HepG2 (cell line): ENCODE data around the gene HRH3. TPM values are rescaled to one million over a fixed set of nuclear protein-coding genes. Genes with fewer than 3 reads are reported as not detected.

ENCODE experiments used
- ARHGAP35 ChIP-seq: sonication (generic); formaldehyde crosslinking; IDR thresholded peaks from 2 replicates; pipeline ENCODE4 v1.9.0; 2022; ENCODE audit warnings: mild to moderate bottlenecking, inconsistent platforms, moderate library complexity, missing genetic modification reagents, borderline replicate concordance
- ATF7-NPFF ChIP-seq: sonication (generic); formaldehyde crosslinking; IDR thresholded peaks from 2 replicates; pipeline ENCODE4 v1.8.1; 2023; ENCODE audit warnings: mild to moderate bottlenecking, low read depth, missing genetic modification reagents, moderate library complexity
- ERF ChIP-seq: IDR thresholded peaks from 2 replicates; pipeline ENCODE4 v1.6.1; 2018; ENCODE audit warnings: missing biosample characterization, missing genetic modification reagents
- FOSL1 ChIP-seq: sonication (generic); formaldehyde crosslinking; IDR thresholded peaks from 2 replicates; pipeline ENCODE4 v1.9.0; 2021; ENCODE audit warnings: missing genetic modification reagents, borderline replicate concordance
- KAT8 ChIP-seq: IDR thresholded peaks from 2 replicates; pipeline ENCODE4 v1.6.1; 2016; ENCODE audit warnings: missing genetic modification reagents, missing compliant biosample characterization
- MAZ ChIP-seq, 2 experiments: sonication (generic) in 1 of 2; formaldehyde crosslinking in 1 of 2; IDR thresholded peaks; 2 replicates each; pipeline versions ENCODE4 v1.5.0 to v1.6.1; 2012 to 2020; ENCODE audit warnings: low read depth in 2 of 2, mild to moderate bottlenecking in 2 of 2, borderline replicate concordance in 1 of 2, improper control_type of control experiment in 1 of 2, low read length in 1 of 2, missing genetic modification reagents in 1 of 2, moderate library complexity in 1 of 2
- MBNL3 ChIP-seq: fragments of 250-450 bp; sonication (Bioruptor Pico); conservative IDR thresholded peaks from 2 replicates; pipeline ENCODE4 v1.8.0; 2022; ENCODE audit warnings: mild to moderate bottlenecking, inconsistent platforms
- MLLT10 ChIP-seq: sonication (generic); formaldehyde crosslinking; IDR thresholded peaks from 2 replicates; pipeline ENCODE4 v1.4.0; 2020; ENCODE audit warnings: missing genetic modification reagents
- PITX1 ChIP-seq: sonication (generic); formaldehyde crosslinking; IDR thresholded peaks from 2 replicates; pipeline ENCODE4 v1.5.1; 2020; ENCODE audit warnings: mild to moderate bottlenecking, missing genetic modification reagents
- PTBP1 ChIP-seq: fragments of 200-400 bp; formaldehyde crosslinking; IDR thresholded peaks from 2 replicates; pipeline ENCODE4 v1.6.1; 2018; ENCODE audit warnings: low read length, low read depth; ENCODE audit not compliant: poor library complexity, severe bottlenecking
- RXRB ChIP-seq: IDR thresholded peaks from 2 replicates; pipeline ENCODE4 v1.6.1; 2016; ENCODE audit warnings: borderline replicate concordance, missing genetic modification reagents, missing compliant biosample characterization
- SIN3A ChIP-seq: IDR thresholded peaks from 2 replicates; pipeline ENCODE4 v1.6.1; 2011; ENCODE audit warnings: low read depth, mild to moderate bottlenecking, control low read depth, low read length, borderline replicate concordance
- TBP ChIP-seq: sonication (generic); formaldehyde crosslinking; IDR thresholded peaks from 2 replicates; pipeline ENCODE4 v1.5.0; 2020; ENCODE audit warnings: missing genetic modification reagents
- ZNF543 ChIP-seq: sonication (generic); formaldehyde crosslinking; IDR thresholded peaks from 2 replicates; pipeline ENCODE4 v1.4.0; 2020; ENCODE audit warnings: mild to moderate bottlenecking, missing genetic modification reagents
- ZNF547 ChIP-seq: sonication (generic); formaldehyde crosslinking; IDR thresholded peaks from 2 replicates; pipeline ENCODE4 v1.5.1; 2020; ENCODE audit warnings: mild to moderate bottlenecking, missing genetic modification reagents
- ZNF713 ChIP-seq: sonication (generic); formaldehyde crosslinking; IDR thresholded peaks from 2 replicates; pipeline ENCODE4 v1.4.0; 2020; ENCODE audit warnings: mild to moderate bottlenecking, missing genetic modification reagents
- polyA plus RNA-seq, 8 experiments: library from polyadenylated mRNA; depleted of rRNA in 3 of 8; stranded (reverse) in 7 of 8; unstranded in 1 of 8; fragments of >200 nt; fragmentation: Illumina TruSeq in 4 of 8; extraction: Trizol in 4 of 8; gene quantifications; 2 replicates each; pipeline versions ENCODE4 v1.2.1 to v1.2.3, GENCODE V29; 2011 to 2016; ENCODE audit warnings: low read depth in 4 of 8, missing spikeins in 1 of 8, mixed read lengths in 1 of 8; ENCODE audit not compliant: insufficient read depth in 1 of 8
- total RNA-seq, 5 experiments: library from RNA; depleted of rRNA; stranded (reverse); fragments of >200 nt; fragmentation: Illumina TruSeq; extraction: Trizol; gene quantifications; 2 replicates each; pipeline ENCODE4 v1.2.3, GENCODE V29; 2016; ENCODE audit warnings: low read depth in 1 of 5
- TF ChIP-seq, protein P1 (sequence below): sonication (generic); formaldehyde crosslinking; IDR thresholded peaks from 2 replicates; pipeline ENCODE4 v1.5.0; 2020; ENCODE audit warnings: missing genetic modification reagents
- TF ChIP-seq, protein P2 (sequence below): sonication (generic); formaldehyde crosslinking; IDR thresholded peaks from 2 replicates; pipeline ENCODE4 v1.4.0; 2020; ENCODE audit warnings: missing genetic modification reagents, borderline replicate concordance
- TF ChIP-seq, protein P3 (sequence below): sonication (generic); formaldehyde crosslinking; IDR thresholded peaks from 2 replicates; pipeline ENCODE4 v1.5.0; 2020; ENCODE audit warnings: missing genetic modification reagents, mild to moderate bottlenecking, borderline replicate concordance
- TF ChIP-seq, protein P4 (sequence below): sonication (generic); formaldehyde crosslinking; IDR thresholded peaks from 2 replicates; pipeline ENCODE4 v1.4.0; 2020; ENCODE audit warnings: mild to moderate bottlenecking, missing genetic modification reagents
- TF ChIP-seq, protein P5 (sequence below): sonication (generic); formaldehyde crosslinking; IDR thresholded peaks from 2 replicates; pipeline ENCODE4 v1.4.0; 2020; ENCODE audit warnings: mild to moderate bottlenecking, missing genetic modification reagents
- TF ChIP-seq, protein P6 (sequence below): sonication (generic); formaldehyde crosslinking; IDR thresholded peaks from 2 replicates; pipeline ENCODE4 v1.4.0; 2020; ENCODE audit warnings: missing genetic modification reagents, low read depth, mild to moderate bottlenecking, borderline replicate concordance
- TF ChIP-seq, protein P7 (sequence below): sonication (generic); formaldehyde crosslinking; IDR thresholded peaks from 2 replicates; pipeline ENCODE4 v1.4.0; 2020; ENCODE audit warnings: missing genetic modification reagents

Gene HRH3
- total and polyA plus RNA-seq, 2 of the 13 experiments (the other 11 are each of a cell fraction or from before 2014, with no cell fraction given) = 0.18 TPM; not detected in 1

DNA sequence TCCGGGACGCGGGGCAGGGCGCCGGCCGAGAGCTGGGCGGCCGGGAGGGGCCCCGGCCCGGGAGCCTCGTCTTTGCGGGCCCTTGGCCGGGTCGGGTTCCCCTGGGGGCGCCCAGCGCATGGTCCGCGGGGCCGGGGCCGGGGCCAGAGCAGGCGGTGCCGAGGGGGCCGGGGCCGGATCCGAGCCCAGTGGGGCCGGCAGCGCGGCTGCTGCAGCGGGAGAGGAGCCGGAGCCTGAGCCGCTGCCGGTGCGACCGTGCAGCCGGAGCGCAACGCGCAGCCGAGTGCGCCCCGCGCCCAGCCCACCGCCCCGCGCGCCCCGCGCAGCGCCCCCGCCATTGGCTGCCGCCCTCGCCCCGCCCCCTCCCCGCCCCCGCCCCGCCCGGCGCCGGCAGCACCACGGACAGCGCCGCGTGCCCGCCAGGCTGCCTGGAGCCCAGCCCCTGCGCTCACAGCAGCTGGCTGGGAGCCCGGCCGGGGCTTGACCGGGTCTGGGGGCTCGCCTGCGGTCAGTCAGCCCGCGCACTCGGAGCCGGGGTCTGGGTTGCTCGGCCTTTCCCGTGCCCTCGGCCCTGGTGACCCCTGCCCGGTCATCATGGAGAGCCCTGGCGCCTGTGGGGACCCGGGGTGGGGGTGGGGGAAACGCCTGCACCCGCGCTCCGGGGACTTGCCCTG lies at the start of gene HRH3 (continued):
- TF ChIP-seq MAZ (IDR thresholded peaks at IDR 0.05; ENCODE audit: borderline replicate concordance, low read depth, low read length) (peak; percentile 59; the same call in 1 of the 2 replicates), MAZ (CRISPR knock-in tag; IDR thresholded peaks at IDR 0.05; ENCODE audit: low read depth) (peak; percentile 81), MLLT10 (CRISPR knock-in tag) (no peak), SIN3A (peak; percentile 92; the same call in 1 of the 2 replicates), RXRB (CRISPR knock-in tag) (peak; percentile 24; the same call in 1 of the 2 replicates), ZNF713 (CRISPR knock-in tag) (no peak), ZNF547 (CRISPR knock-in tag) (peak; percentile 85; the same call in 1 of the 2 replicates), ERF (CRISPR knock-in tag) (peak; percentile 90), ATF7-NPFF (CRISPR knock-in tag) (peak; percentile 94), PITX1 (CRISPR knock-in tag) (no peak), PTBP1 (no peak), ARHGAP35 (CRISPR knock-in tag) (peak; percentile 88; the same call in 1 of the 2 replicates), FOSL1 (CRISPR knock-in tag) (no peak), TBP (CRISPR knock-in tag) (no peak), MBNL3 (CRISPR knock-in tag) (no peak), KAT8 (CRISPR knock-in tag) (0 out of 2 replicates have a peak, but pooled peaks have one; percentile 28), ZNF543 (CRISPR knock-in tag) (peak; percentile 88)
- TF ChIP-seq, protein P1, sequence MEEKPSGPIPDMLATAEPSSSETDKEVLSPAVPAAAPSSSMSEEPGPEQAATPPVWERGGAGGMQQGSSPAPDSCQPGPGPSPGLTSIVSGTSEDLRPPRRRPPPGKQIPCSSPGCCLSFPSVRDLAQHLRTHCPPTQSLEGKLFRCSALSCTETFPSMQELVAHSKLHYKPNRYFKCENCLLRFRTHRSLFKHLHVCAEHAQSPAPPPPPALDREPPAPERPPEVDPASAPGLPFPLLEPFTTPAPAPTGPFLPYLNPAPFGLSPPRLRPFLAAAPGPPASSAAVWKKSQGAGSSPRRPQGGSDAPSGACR = no peak
- TF ChIP-seq, protein P2, sequence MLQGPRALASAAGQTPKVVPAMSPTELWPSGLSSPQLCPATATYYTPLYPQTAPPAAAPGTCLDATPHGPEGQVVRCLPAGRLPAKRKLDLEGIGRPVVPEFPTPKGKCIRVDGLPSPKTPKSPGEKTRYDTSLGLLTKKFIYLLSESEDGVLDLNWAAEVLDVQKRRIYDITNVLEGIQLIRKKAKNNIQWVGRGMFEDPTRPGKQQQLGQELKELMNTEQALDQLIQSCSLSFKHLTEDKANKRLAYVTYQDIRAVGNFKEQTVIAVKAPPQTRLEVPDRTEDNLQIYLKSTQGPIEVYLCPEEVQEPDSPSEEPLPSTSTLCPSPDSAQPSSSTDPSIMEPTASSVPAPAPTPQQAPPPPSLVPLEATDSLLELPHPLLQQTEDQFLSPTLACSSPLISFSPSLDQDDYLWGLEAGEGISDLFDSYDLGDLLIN (CRISPR knock-in tag) = no peak; the same call in 1 of the 2 replicates
- TF ChIP-seq, protein P3, sequence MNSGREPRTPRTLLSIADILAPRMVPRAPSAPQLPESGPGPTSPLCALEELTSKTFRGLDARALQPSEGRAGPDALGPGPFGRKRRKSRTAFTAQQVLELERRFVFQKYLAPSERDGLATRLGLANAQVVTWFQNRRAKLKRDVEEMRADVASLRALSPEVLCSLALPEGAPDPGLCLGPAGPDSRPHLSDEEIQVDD (CRISPR knock-in tag) = 0 out of 2 replicates have a peak, but pooled peaks have one; percentile 63
- TF ChIP-seq, protein P4, sequence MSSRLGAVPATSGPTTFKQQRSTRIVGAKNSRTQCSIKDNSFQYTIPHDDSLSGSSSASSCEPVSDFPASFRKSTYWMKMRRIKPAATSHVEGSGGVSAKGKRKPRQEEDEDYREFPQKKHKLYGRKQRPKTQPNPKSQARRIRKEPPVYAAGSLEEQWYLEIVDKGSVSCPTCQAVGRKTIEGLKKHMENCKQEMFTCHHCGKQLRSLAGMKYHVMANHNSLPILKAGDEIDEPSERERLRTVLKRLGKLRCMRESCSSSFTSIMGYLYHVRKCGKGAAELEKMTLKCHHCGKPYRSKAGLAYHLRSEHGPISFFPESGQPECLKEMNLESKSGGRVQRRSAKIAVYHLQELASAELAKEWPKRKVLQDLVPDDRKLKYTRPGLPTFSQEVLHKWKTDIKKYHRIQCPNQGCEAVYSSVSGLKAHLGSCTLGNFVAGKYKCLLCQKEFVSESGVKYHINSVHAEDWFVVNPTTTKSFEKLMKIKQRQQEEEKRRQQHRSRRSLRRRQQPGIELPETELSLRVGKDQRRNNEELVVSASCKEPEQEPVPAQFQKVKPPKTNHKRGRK (CRISPR knock-in tag) = no peak
- TF ChIP-seq, protein P5, sequence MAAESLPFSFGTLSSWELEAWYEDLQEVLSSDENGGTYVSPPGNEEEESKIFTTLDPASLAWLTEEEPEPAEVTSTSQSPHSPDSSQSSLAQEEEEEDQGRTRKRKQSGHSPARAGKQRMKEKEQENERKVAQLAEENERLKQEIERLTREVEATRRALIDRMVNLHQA = no peak
- TF ChIP-seq, protein P6, sequence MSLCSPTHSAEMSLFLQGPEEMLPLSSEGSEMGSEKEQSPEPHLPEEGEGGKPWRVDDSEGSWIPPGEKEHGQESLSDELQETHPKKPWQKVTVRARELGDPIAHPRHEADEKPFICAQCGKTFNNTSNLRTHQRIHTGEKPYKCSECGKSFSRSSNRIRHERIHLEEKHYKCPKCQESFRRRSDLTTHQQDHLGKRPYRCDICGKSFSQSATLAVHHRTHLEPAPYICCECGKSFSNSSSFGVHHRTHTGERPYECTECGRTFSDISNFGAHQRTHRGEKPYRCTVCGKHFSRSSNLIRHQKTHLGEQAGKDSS (CRISPR knock-in tag) = 0 out of 2 replicates have a peak, but pooled peaks have one; percentile 29
- TF ChIP-seq, protein P7, sequence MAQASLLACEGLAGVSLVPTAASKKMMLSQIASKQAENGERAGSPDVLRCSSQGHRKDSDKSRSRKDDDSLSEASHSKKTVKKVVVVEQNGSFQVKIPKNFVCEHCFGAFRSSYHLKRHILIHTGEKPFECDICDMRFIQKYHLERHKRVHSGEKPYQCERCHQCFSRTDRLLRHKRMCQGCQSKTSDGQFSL (CRISPR knock-in tag) = no peak; the same call in 1 of the 2 replicates
